ENCODE data around the gene INTS3. TPM values are rescaled to one million over a fixed set of nuclear protein-coding genes. Genes with fewer than 3 reads are reported as not detected.
A peak's percentile ranks its signal among the peaks of the same experiment; 100 is the strongest.
"Not testable (repeated sequence)": the region's sequence is repeated elsewhere in the genome, so short reads cannot be mapped to it uniquely, and the experiment has no call there.

The INTS3 gene
- total RNA-seq, 6 experiments from 2014 or later: 33.6 to 43.8 (median 36.4) TPM

DNA sequence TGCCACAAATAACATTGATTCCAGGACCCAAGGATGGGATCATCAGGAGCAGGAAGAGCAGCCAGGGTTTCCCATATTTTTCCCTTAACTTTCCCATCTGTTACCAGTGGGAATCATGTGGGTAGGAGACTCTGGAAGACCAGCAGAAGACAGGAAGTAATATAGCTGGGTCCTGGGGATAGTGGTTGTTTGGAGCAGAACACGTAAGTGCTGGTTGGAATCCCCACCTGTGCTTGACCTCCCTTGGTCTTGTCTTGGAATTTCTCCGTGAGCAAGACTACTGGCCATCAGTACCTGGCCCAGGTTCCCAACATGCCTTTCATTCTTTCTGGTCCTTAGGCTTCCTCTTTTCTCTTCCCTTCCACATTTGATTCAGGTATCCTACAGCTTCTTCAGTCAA, 26.4 kb downstream of the INTS3 start:
- Mint-ChIP-seq H3K4me3 (no peak overlapping the region), H3K36me3 (ENCODE audit: low read depth) (peaks cover 16% of the 10 kb centered on the region), H3K27me3 (ENCODE audit: insufficient read depth) (no peaks in the 10 kb centered on the region; the same call in 1 of the 2 replicates)

DNA sequence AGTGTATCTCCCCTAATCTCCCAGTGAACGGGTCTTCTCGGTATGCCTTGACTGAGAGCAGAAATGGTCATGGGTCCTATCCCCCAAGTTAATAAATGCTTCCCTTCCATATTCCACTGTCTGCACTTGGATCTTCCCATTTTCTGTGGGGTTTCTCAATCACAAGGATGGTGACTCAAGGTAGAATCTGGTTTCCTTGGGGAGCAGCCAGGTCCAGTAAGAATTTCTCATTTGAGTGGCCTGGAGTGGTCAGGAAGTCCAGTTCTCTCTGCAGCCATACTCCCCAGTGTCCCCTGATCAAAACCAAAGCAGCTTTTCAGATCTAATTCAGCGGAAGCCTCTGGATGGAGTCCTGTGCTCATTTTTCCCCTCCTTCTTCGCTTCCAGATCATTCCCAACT, 32.6 kb downstream of the INTS3 start:
- Mint-ChIP-seq H3K27me3 (ENCODE audit: insufficient read depth) (peaks cover 2% of the 10 kb centered on the region), H3K36me3 (ENCODE audit: low read depth) (peaks cover 28% of the 10 kb centered on the region), H3K4me1 (ENCODE audit: low read depth) (peaks cover 11% of the 10 kb centered on the region), H3K4me3 (no peak overlapping the region), H3K9me3 (no peaks in the 10 kb centered on the region), H3K27ac (peak overlapping the region; percentile 17; the same call in 1 of the 2 replicates)
- TF ChIP-seq, protein P1, sequence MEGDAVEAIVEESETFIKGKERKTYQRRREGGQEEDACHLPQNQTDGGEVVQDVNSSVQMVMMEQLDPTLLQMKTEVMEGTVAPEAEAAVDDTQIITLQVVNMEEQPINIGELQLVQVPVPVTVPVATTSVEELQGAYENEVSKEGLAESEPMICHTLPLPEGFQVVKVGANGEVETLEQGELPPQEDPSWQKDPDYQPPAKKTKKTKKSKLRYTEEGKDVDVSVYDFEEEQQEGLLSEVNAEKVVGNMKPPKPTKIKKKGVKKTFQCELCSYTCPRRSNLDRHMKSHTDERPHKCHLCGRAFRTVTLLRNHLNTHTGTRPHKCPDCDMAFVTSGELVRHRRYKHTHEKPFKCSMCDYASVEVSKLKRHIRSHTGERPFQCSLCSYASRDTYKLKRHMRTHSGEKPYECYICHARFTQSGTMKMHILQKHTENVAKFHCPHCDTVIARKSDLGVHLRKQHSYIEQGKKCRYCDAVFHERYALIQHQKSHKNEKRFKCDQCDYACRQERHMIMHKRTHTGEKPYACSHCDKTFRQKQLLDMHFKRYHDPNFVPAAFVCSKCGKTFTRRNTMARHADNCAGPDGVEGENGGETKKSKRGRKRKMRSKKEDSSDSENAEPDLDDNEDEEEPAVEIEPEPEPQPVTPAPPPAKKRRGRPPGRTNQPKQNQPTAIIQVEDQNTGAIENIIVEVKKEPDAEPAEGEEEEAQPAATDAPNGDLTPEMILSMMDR (IDR thresholded peaks at IDR 0.05): no peak
- peak; percentile 39 for DNase-seq

More for the DNA sequence above, 26.4 kb downstream of the INTS3 start:
- H3K4me1 Mint-ChIP-seq (ENCODE audit: low read depth): peaks cover 33% of the 10 kb centered on the region
- TF ChIP-seq, protein P1 (IDR thresholded peaks at IDR 0.05): no peak
- no peak overlapping the region for H3K27ac Mint-ChIP-seq
- no peaks in the 10 kb centered on the region for H3K9me3 Mint-ChIP-seq
- DNase-seq: no peak

DNA sequence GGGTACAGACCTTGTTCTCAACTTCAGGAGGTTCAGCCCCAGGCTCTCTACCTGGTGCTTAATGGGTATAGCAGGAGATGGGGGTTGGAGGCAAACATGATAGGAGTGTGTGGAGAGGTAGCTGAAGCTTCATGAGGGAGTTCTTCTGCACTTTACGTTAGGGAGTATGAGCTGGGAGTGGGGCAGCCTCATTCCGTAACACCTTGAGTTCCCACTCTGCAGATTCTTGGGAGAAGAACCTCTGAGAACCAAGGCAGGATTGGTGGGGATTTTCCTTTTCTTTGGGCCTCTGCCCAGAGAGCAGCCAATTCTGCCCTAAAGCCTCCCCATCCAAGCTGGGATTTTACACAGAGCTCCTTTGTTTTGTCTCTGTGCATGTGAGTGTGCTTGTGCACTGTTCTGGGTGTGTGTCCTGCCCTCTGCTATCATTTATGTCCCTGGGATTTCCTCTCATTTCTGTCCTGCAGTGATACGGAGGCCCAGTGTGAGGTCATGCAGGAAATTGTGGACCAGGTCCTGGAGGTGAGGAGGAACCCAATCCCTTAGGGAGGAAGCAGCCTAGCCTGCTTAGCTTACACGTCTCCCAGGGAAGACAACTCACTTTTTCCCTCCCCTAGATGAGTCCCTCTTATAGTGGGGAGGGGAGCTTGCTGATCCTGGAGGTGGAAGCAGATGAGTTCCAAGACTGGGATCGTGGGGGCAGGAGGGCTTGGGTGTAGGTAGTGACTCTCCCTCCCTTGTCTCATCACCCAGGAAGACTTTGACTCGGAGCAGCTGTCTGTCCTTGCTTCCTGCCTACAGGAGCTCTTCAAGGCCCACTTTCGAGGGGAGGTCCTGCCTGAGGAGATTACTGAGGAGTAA, 35.7 kb downstream of the INTS3 start:
- no peak overlapping the region for H3K4me3 Mint-ChIP-seq
- H3K4me1 Mint-ChIP-seq (ENCODE audit: low read depth): peaks cover 11% of the 10 kb centered on the region
- peaks cover 28% of the 10 kb centered on the region for H3K36me3 Mint-ChIP-seq (ENCODE audit: low read depth)
- H3K27ac Mint-ChIP-seq: no peak overlapping the region
- peaks cover 2% of the 10 kb centered on the region; the same call in 1 of the 2 replicates for H3K27me3 Mint-ChIP-seq (ENCODE audit: insufficient read depth)
- H3K9me3 Mint-ChIP-seq: no peaks in the 10 kb centered on the region
- TF ChIP-seq, protein P1 (IDR thresholded peaks at IDR 0.05): no peak
- no peak for DNase-seq

DNA sequence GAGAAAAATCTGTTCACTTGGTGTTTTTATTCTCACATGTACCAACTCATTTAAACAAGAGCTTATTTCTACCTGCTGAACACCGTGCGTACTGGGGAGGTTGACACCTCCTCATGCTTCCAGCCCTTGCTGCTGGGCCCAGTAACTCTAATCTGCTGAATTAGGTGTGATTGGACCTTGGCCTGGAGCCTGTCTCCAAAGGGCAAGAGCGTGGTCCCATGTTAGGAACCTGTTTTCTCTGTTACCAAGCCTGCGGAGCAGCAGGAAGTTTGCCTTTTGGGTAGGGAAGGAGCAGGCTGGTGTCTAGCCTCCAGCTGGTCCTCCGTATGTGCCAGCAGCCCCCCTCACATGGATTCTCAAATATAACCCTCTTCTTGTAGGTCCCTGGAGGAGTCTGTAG, 36.5 kb downstream of the INTS3 start:
- H3K36me3 Mint-ChIP-seq (ENCODE audit: low read depth): peaks cover 28% of the 10 kb centered on the region
- no peak overlapping the region for H3K27ac Mint-ChIP-seq
- H3K4me3 Mint-ChIP-seq: no peak overlapping the region
- no peaks in the 10 kb centered on the region for H3K9me3 Mint-ChIP-seq
- peaks cover 11% of the 10 kb centered on the region for H3K4me1 Mint-ChIP-seq (ENCODE audit: low read depth)
- peaks cover 2% of the 10 kb centered on the region; the same call in 1 of the 2 replicates for H3K27me3 Mint-ChIP-seq (ENCODE audit: insufficient read depth)
- DNase-seq: no peak
- TF ChIP-seq, protein P1 (IDR thresholded peaks at IDR 0.05): no peak

DNA sequence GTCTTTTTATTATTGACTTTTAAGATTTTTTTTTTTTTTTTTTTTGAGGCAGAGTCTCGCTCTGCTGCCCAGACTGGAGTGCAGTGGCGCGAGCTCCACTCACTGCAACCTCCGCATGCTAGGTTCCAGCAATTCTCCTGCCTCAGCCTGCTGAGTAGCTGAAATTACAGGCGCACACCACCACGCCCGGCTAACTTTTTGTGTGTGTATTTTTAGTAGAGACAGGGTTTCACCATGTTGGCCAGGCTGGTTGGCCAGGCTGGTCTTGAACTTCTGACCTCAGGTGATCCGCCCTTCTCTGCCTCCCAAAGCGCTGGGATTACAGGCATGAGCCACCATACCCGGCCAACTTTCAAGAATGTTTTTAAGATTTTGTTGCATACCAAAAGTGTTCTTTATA, 38.8 kb downstream of the INTS3 start:
- H3K4me1 Mint-ChIP-seq (ENCODE audit: low read depth): not testable (repeated sequence)

DNA sequence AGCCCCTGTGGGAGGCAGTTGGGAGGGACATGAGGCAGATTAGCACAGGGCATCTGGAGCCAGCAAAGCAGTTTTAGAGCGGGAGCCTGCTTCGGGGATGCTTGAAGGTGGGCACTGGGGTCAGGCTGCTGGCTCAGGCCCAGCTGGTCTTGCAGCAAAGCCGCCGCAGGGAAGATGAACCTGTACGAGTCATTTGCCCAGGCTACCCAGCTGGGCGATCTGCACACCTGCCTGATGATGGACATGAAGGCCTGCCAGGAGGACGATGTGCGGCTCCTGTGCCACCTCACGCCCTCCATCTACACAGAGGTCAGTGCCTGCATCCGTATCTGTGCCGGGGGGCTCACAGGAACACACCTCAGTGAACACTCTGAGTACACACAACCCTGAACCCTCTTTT, 39.7 kb downstream of the INTS3 start:
- DNase-seq: no peak
- Mint-ChIP-seq H3K4me3 (no peak overlapping the region), H3K9me3 (no peaks in the 10 kb centered on the region), H3K27ac (no peak overlapping the region), H3K27me3 (ENCODE audit: insufficient read depth) (peaks cover 2% of the 10 kb centered on the region; the same call in 1 of the 2 replicates), H3K36me3 (ENCODE audit: low read depth) (peaks cover 19% of the 10 kb centered on the region), H3K4me1 (ENCODE audit: low read depth) (no peaks in the 10 kb centered on the region)
- TF ChIP-seq, protein P1 (IDR thresholded peaks at IDR 0.05): no peak

More for the DNA sequence above, 38.8 kb downstream of the INTS3 start:
- H3K4me3 Mint-ChIP-seq; H3K9me3 Mint-ChIP-seq; H3K27me3 Mint-ChIP-seq (ENCODE audit: insufficient read depth); H3K27ac Mint-ChIP-seq; DNase-seq: not testable (repeated sequence)
- peaks cover 22% of the 10 kb centered on the region for H3K36me3 Mint-ChIP-seq (ENCODE audit: low read depth)

Data from HFFc6 (cell line).